Hepatocyte (in vitro differentiated cells): Measurements from ENCODE around the gene CHKA.

Source experiments
- CTCF ChIP-seq: fragments of 200-600 bp; sonication (generic); IDR thresholded peaks from 2 replicates; pipeline ENCODE4 v1.5.1; 2016; ENCODE audit warnings: antibody characterized with exemption, mild to moderate bottlenecking; ENCODE audit not compliant: poor library complexity
- EZH2 ChIP-seq: fragments of 200-600 bp; sonication (generic); IDR thresholded peaks from 2 replicates; pipeline ENCODE4 v1.6.1; 2016; ENCODE audit warnings: antibody characterized with exemption, mild to moderate bottlenecking, borderline replicate concordance
- EZH2phosphoT487 ChIP-seq: fragments of 200-600 bp; sonication (generic); IDR thresholded peaks from one replicate; pipeline ENCODE4 v1.6.1; 2018; ENCODE audit warnings: antibody characterized with exemption, mild to moderate bottlenecking, low read depth, moderate library complexity; ENCODE audit not compliant: unreplicated experiment, severe bottlenecking

GRCh38 chr11:68143310-68143689 lies 22.1 kb upstream of the CHKA start:
- no peak for TF ChIP-seq CTCF
- TF ChIP-seq EZH2, result no peak
- no peak for TF ChIP-seq EZH2phosphoT487
